ENCODE data around the gene PAQR4. TPM values are rescaled to one million over a fixed set of nuclear protein-coding genes. Genes with fewer than 3 reads are reported as not detected.
A peak's percentile ranks its signal among the peaks of the same experiment; 100 is the strongest.

PAQR4 gene
- total and polyA plus RNA-seq, 10 of the 15 experiments (the other 5 are each of a cell fraction or from before 2014, with no cell fraction given) = 0.39 to 31.8 (median 13.5) TPM

GRCh38 chr16:2963074-2963722 lies 6.0 kb upstream of the PAQR4 start:
- ATAC-seq (peak; percentile 8), FAIRE-seq (no peak), DNase-seq (ENCODE audit: low read depth, low spot score) (no peak)
- H3K36me3 ChIP-seq (ENCODE audit: control insufficient read depth in 2 of 2, insufficient read depth in 2 of 2, low read length in 1 of 2) = no peaks in the 10 kb centered on the region
- WGBS (ENCODE audit: insufficient coverage, insufficient replicate concordance, low lambda C conversion rate, missing lambda C conversion rate) = 9% methylated on average over 17 of the region's 40 CpGs
- ChIA-PET POLR2A (interaction anchor here (0.6 kb wide), 1 partner anchor 70 kb away, joined by 3 read pairs; no protein-coding TSS in a partner anchor), SMC1A (ENCODE audit: uncharacterized antibody, unreplicated experiment) (interaction anchor here (0.9 to 1.5 kb wide), 4 partner anchors 14 to 50 kb away, joined by 3 read pairs; no protein-coding TSS in a partner anchor), RAD21 (ENCODE audit: unreplicated experiment) (no interaction called here), CTCF (interaction anchor here (0.7 to 4.7 kb wide), 5 partner anchors 17 to 50 kb away, joined by 3 to 20 read pairs (median 4); partner anchors contain the start of gene PKMYT1)
- H3K9me3 ChIP-seq (replicated peaks; ENCODE audit: control insufficient read depth, insufficient read depth, low read length) = no peaks in the 10 kb centered on the region
- BruUV-seq (replicated peaks) = no TSS peak
- peak overlapping the region; percentile 94 for H3K4me2 ChIP-seq (ENCODE audit: control insufficient read depth, insufficient read depth)
- no peak overlapping the region; the same call in 1 of the 2 replicates for H3K9ac ChIP-seq (ENCODE audit: control insufficient read depth, insufficient read depth, low read length)
- TF ChIP-seq ZNF687 (IDR thresholded peaks at IDR 0.05) (no peak), EGR1 (IDR thresholded peaks at IDR 0.05; ENCODE audit: borderline replicate concordance in 1 of 2, low read depth in 2 of 2, low read length in 2 of 2) (peak in 1 of 2 experiments; percentile 93; a peak in 2 of 3 replicates), IKZF2 (IDR thresholded peaks at IDR 0.05) (0 out of 4 replicates have a peak, but pooled peaks of 1 of the 2 experiments have one; percentile 8), ZBTB11 (CRISPR knock-in tag; IDR thresholded peaks at IDR 0.05) (no peak), NFIC (IDR thresholded peaks at IDR 0.05; ENCODE audit: low read depth, low read length) (no peak), TCF12 (IDR thresholded peaks at IDR 0.05; ENCODE audit: low read depth, low read length) (peak; percentile 64; the same call in 1 of the 2 replicates)
- H3K27me3 ChIP-seq (replicated peaks in 1 of 2; ENCODE audit: control insufficient read depth in 2 of 2, insufficient read depth in 2 of 2, low read length in 1 of 2) = no peaks in the 10 kb centered on the region
- H3K4me3 ChIP-seq = peak overlapping the region; percentile 69; the same call in 1 of the 2 replicates
- intact Hi-C loops (cut with micrococcal nuclease; ENCODE audit: unreplicated experiment) (no loop called here), in situ Hi-C loops (cut with MboI) (no loop called here)
- H2AFZ ChIP-seq (ENCODE audit: control insufficient read depth, low read depth, low read length) = peak overlapping the region; percentile 47
- H3K27ac ChIP-seq (ENCODE audit: control insufficient read depth, insufficient read depth) = 0 out of 2 replicates have a peak overlapping the region, but pooled peaks have one; percentile 9
- H4K20me1 ChIP-seq (ENCODE audit: control insufficient read depth, insufficient read depth) = no peaks in the 10 kb centered on the region
- H3K4me1 ChIP-seq (ENCODE audit: control insufficient read depth, insufficient read depth, low read length) = peaks cover 36% of the 10 kb centered on the region
- no peaks in the 10 kb centered on the region for H3K79me2 ChIP-seq (ENCODE audit: control insufficient read depth, insufficient read depth, low read length)
